ENCODE data around the gene CDC42BPA. TPM values are rescaled to one million over a fixed set of nuclear protein-coding genes. Genes with fewer than 3 reads are reported as not detected.
"Not testable (repeated sequence)": the region's sequence is repeated elsewhere in the genome, so short reads cannot be mapped to it uniquely, and the experiment has no call there.

The CDC42BPA gene
- total and polyA plus RNA-seq, 2 of the 13 experiments (the other 11 are each of a cell fraction or from before 2014, with no cell fraction given), result 6.5 to 16.0 TPM

GRCh38 chr1:227002531-227003049 lies 315.7 kb downstream of the CDC42BPA start:
- no peak overlapping the region for H2AFZ ChIP-seq (ENCODE audit: low read length)
- TF ChIP-seq ZNF274 (CRISPR knock-in tag; IDR thresholded peaks at IDR 0.05), result no peak
- no peak for TF ChIP-seq ZNF552 (CRISPR knock-in tag; IDR thresholded peaks at IDR 0.05; ENCODE audit: borderline replicate concordance)
- no peak for TF ChIP-seq PHF21A (CRISPR knock-in tag; IDR thresholded peaks at IDR 0.05)
- TF ChIP-seq NFE2 (CRISPR knock-in tag; IDR thresholded peaks at IDR 0.05), result no peak
- TF ChIP-seq ZNF704 (CRISPR knock-in tag; IDR thresholded peaks at IDR 0.05; ENCODE audit: borderline replicate concordance), result no peak
- TF ChIP-seq ZNF770 (CRISPR knock-in tag; IDR thresholded peaks at IDR 0.05), result no peak
- no peak overlapping the region for H3K9ac ChIP-seq (ENCODE audit: insufficient read depth, low read depth, low read length)
- no peaks in the 10 kb centered on the region for H4K20me1 ChIP-seq (ENCODE audit: insufficient read depth, low read length)
- intact Hi-C loops (cut with micrococcal nuclease; ENCODE audit: unreplicated experiment) (no loop called here), in situ Hi-C loops (cut with HindIII; ENCODE audit: extremely low pct_ligation_motif_present, low pct_unique_long_range_greater_than_20kb) (no loop called here)
- FAIRE-seq (no peak), DNase-seq (ENCODE audit: low spot score) (no peak), ATAC-seq (peak; percentile 23; the same call in 1 of the 3 replicates)
- no peaks in the 10 kb centered on the region for H3K4me1 ChIP-seq (ENCODE audit: insufficient read depth, low read length)
- WGBS (ENCODE audit: low lambda C conversion rate), result 53% methylated on average over 3 of the region's 3 CpGs
- H3K9me3 ChIP-seq (ENCODE audit: low read length), result no peaks in the 10 kb centered on the region
- H3K27me3 ChIP-seq (ENCODE audit: control insufficient read depth in 1 of 2, insufficient read depth in 2 of 2, low read length in 2 of 2), result no peaks in the 10 kb centered on the region
- H3K4me3 ChIP-seq (replicated peaks in 1 of 3; ENCODE audit: insufficient read depth in 1 of 3, low read depth in 2 of 3, low read length in 3 of 3), result no peak overlapping the region
- BruUV-seq (replicated peaks), result no TSS peak
- no peak overlapping the region for H3K27ac ChIP-seq (ENCODE audit: extremely low read length, insufficient read depth, low read length)
- H3K79me2 ChIP-seq (ENCODE audit: insufficient read depth, low read length), result no peaks in the 10 kb centered on the region
- CTCF ChIA-PET (ENCODE audit: low intra/inter-chr PET ratio, low total read pairs), result no interaction called here
- POLR2A ChIA-PET, result interaction anchor here (1.8 kb wide), 1 partner anchor 8 kb away, joined by 5 read pairs; no protein-coding TSS in a partner anchor
- peaks cover 0 to 6% of the 10 kb centered on the region in 2 experiments; a peak in 2 of 5 replicates for H3K36me3 ChIP-seq (replicated peaks in 1 of 2; ENCODE audit: control insufficient read depth in 1 of 2, insufficient read depth in 2 of 2, low read length in 2 of 2)
- H3K4me2 ChIP-seq (ENCODE audit: low read depth, low read length), result no peak overlapping the region

GRCh38 chr1:226999579-226999978 lies 318.7 kb downstream of the CDC42BPA start:
- H3K9ac ChIP-seq (ENCODE audit: insufficient read depth, low read depth, low read length); ATAC-seq; FAIRE-seq; POLR2A ChIA-PET; H3K4me3 ChIP-seq (replicated peaks in 1 of 3; ENCODE audit: insufficient read depth in 1 of 3, low read depth in 2 of 3, low read length in 3 of 3); H2AFZ ChIP-seq (ENCODE audit: low read length); BruUV-seq (replicated peaks); H4K20me1 ChIP-seq (ENCODE audit: insufficient read depth, low read length); H3K27me3 ChIP-seq (ENCODE audit: control insufficient read depth in 1 of 2, insufficient read depth in 2 of 2, low read length in 2 of 2); H3K79me2 ChIP-seq (ENCODE audit: insufficient read depth, low read length); H3K36me3 ChIP-seq (replicated peaks in 1 of 2; ENCODE audit: control insufficient read depth in 1 of 2, insufficient read depth in 2 of 2, low read length in 2 of 2); H3K9me3 ChIP-seq (ENCODE audit: low read length); CTCF ChIA-PET (ENCODE audit: low intra/inter-chr PET ratio, low total read pairs); in situ Hi-C loops (cut with HindIII; ENCODE audit: extremely low pct_ligation_motif_present, low pct_unique_long_range_greater_than_20kb); DNase-seq (ENCODE audit: low spot score); H3K4me2 ChIP-seq (ENCODE audit: low read depth, low read length); intact Hi-C loops (cut with micrococcal nuclease; ENCODE audit: unreplicated experiment); H3K27ac ChIP-seq (ENCODE audit: extremely low read length, insufficient read depth, low read length): not testable (repeated sequence)
- 98% methylated on average over 2 of the region's 2 CpGs for WGBS (ENCODE audit: low lambda C conversion rate)
- peaks cover 18% of the 10 kb centered on the region for H3K4me1 ChIP-seq (ENCODE audit: insufficient read depth, low read length)
